Epithelial cell of prostate (primary cell): ENCODE measurements around the gene UBE3C.
"Not testable (repeated sequence)": the region's sequence is repeated elsewhere in the genome, so short reads cannot be mapped to it uniquely, and the experiment has no call there.

Source experiments
- DNase-seq: peaks from one replicate; pipeline ENCODE4 v3.0.0-alpha.2; 2011; ENCODE audit warnings: low read depth, low spot score
- H3K27ac ChIP-seq: fragments of 450-650 bp; 2 replicates; pipeline ENCODE4 v1.5.1; 2017; ENCODE audit warnings: mild to moderate bottlenecking

UBE3C gene

GRCh38 chr7:157138424-157139110, at the start of gene UBE3C:
Gene UBE3C (plus strand): TSS chr7:157138926. CDS start chr7:157139273, 347 bp downstream.
- H3K27ac ChIP-seq: peak within 1 kb of the TSS; percentile 89
- DNase-seq: peak; percentile 76

- H3K27ac ChIP-seq: no peak overlapping the region
- no peak for DNase-seq
These were observed 49.6 kb upstream of the UBE3C start for GRCh38 chr7:157089100-157089610.

- H3K27ac ChIP-seq: no peak overlapping the region
- no peak for DNase-seq
These were observed 48.1 kb upstream of the UBE3C start for GRCh38 chr7:157090485-157091165.

GRCh38 chr7:157096286-157097055, 42.3 kb upstream of the UBE3C start:
- no peak overlapping the region for H3K27ac ChIP-seq
- no peak for DNase-seq

GRCh38 chr7:157097056-157097329, 41.7 kb upstream of the UBE3C start:
- DNase-seq: no peak
- H3K27ac ChIP-seq: no peak overlapping the region

- H3K27ac ChIP-seq: no peak overlapping the region
- no peak for DNase-seq
These were observed 41.2 kb upstream of the UBE3C start for GRCh38 chr7:157097569-157097968.

GRCh38 chr7:157100005-157100404, 38.7 kb upstream of the UBE3C start:
- DNase-seq, H3K27ac ChIP-seq: not testable (repeated sequence)

- DNase-seq, H3K27ac ChIP-seq: not testable (repeated sequence)
These were observed 35.1 kb upstream of the UBE3C start for GRCh38 chr7:157103641-157104040.

GRCh38 chr7:157111311-157111710, 27.4 kb upstream of the UBE3C start:
- no peak for DNase-seq
- no peak overlapping the region for H3K27ac ChIP-seq

- DNase-seq: no peak
These were observed 26.0 kb upstream of the UBE3C start for GRCh38 chr7:157112706-157113105.

GRCh38 chr7:157113607-157114006, 25.1 kb upstream of the UBE3C start:
- no peak overlapping the region for H3K27ac ChIP-seq
- DNase-seq: no peak

More at GRCh38 chr7:157112706-157113105, 26.0 kb upstream of the UBE3C start:
- no peak overlapping the region for H3K27ac ChIP-seq

- no peak for DNase-seq
- H3K27ac ChIP-seq: no peak overlapping the region
These were observed 22.0 kb upstream of the UBE3C start for GRCh38 chr7:157116762-157117161.

GRCh38 chr7:157117796-157118195, 20.9 kb upstream of the UBE3C start:
- no peak for DNase-seq

GRCh38 chr7:157120181-157120580, 18.5 kb upstream of the UBE3C start:
- DNase-seq: no peak
- H3K27ac ChIP-seq: no peak overlapping the region

More at GRCh38 chr7:157117796-157118195, 20.9 kb upstream of the UBE3C start:
- H3K27ac ChIP-seq: no peak overlapping the region

GRCh38 chr7:157121184-157121715, 17.5 kb upstream of the UBE3C start:
- H3K27ac ChIP-seq: no peak overlapping the region
- no peak for DNase-seq

- H3K27ac ChIP-seq: no peak overlapping the region
- no peak for DNase-seq
These were observed 15.8 kb upstream of the UBE3C start for GRCh38 chr7:157122800-157123495.

GRCh38 chr7:157124690-157125089, 14.0 kb upstream of the UBE3C start:
- no peak for DNase-seq
- no peak overlapping the region for H3K27ac ChIP-seq

GRCh38 chr7:157125376-157126223, 13.1 kb upstream of the UBE3C start:
- no peak for DNase-seq
- no peak overlapping the region for H3K27ac ChIP-seq

GRCh38 chr7:157126921-157127320, 11.8 kb upstream of the UBE3C start:
- no peak for DNase-seq
- H3K27ac ChIP-seq: no peak overlapping the region
